ENCODE data around the gene CACNB2. TPM values are rescaled to one million over a fixed set of nuclear protein-coding genes. Genes with fewer than 3 reads are reported as not detected.

Gene CACNB2
- total and polyA plus RNA-seq, 2 donors = 0.85 to 3.9 TPM

- Histone ChIP-seq H3K27ac (ENCODE audit: low read depth in 1 of 2, low read length in 1 of 2) (no peak overlapping the region), H3K36me3 (ENCODE audit: control insufficient read depth in 2 of 2, insufficient read depth in 2 of 2, low read length in 1 of 2) (no peaks in the 10 kb centered on the region), H3K9me3 (ENCODE audit: control insufficient read depth in 2 of 2, insufficient read depth in 1 of 2, low read length in 1 of 2) (no peaks in the 10 kb centered on the region), H3K27me3 (ENCODE audit: control insufficient read depth in 2 of 2, insufficient read depth in 1 of 2, low read length in 1 of 2) (no peaks in the 10 kb centered on the region), H3K4me1 (ENCODE audit: control insufficient read depth in 2 of 2, insufficient read depth in 2 of 2, low read length in 2 of 2) (no peaks in the 10 kb centered on the region), H3K4me3 (ENCODE audit: low read length in 2 of 2) (no peak overlapping the region)
- DNase-seq (ENCODE audit: low read depth in 6 of 9, low spot score in 9 of 9) = peak in 7 of 9 donors; percentile 21 to 66 (median 39)
- WGBS = 61% methylated on average over 10 of the region's 10 CpGs
These were observed 74.7 kb downstream of the CACNB2 start for GRCh38 chr10:18214691-18215563.

- Histone ChIP-seq H3K4me3 (ENCODE audit: low read length in 2 of 2) (no peak overlapping the region), H3K4me1 (ENCODE audit: control insufficient read depth in 2 of 2, insufficient read depth in 2 of 2, low read length in 2 of 2) (no peaks in the 10 kb centered on the region), H3K36me3 (ENCODE audit: control insufficient read depth in 2 of 2, insufficient read depth in 2 of 2, low read length in 1 of 2) (no peaks in the 10 kb centered on the region), H3K27me3 (ENCODE audit: control insufficient read depth in 2 of 2, insufficient read depth in 1 of 2, low read length in 1 of 2) (no peaks in the 10 kb centered on the region), H3K27ac (ENCODE audit: low read depth in 1 of 2, low read length in 1 of 2) (no peak overlapping the region), H3K9me3 (ENCODE audit: control insufficient read depth in 2 of 2, insufficient read depth in 1 of 2, low read length in 1 of 2) (no peaks in the 10 kb centered on the region)
- DNase-seq (ENCODE audit: low read depth in 6 of 9, low spot score in 9 of 9) = no peak
- WGBS = 87% methylated on average over 2 of the region's 2 CpGs
These were observed 76.3 kb downstream of the CACNB2 start for GRCh38 chr10:18216482-18216881.

DNA sequence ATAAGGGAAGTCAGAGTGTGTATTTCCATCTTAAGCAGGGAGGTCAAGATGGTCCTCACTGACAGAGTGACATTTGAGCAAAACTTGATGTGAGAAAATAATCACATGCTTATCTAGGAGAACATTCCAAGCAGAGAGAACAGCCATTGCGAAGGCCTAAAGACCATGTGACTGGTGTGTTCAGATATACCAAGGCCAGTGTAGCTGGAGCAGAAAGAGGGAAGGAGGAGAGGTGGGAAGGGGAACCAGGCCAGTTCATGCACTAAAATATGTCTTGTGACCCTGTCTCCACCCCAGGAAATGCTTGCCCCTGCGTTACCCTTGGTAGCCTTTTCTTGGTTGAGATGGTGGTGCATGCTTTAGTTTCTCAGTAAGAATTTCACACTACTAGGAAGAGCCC lies 77.4 kb downstream of the CACNB2 start:
- H3K4me3 ChIP-seq (ENCODE audit: low read length in 2 of 2) = no peak overlapping the region
- 94% methylated on average over 2 of the region's 2 CpGs for WGBS
- no peak for DNase-seq (ENCODE audit: low read depth in 6 of 9, low spot score in 9 of 9)

DNA sequence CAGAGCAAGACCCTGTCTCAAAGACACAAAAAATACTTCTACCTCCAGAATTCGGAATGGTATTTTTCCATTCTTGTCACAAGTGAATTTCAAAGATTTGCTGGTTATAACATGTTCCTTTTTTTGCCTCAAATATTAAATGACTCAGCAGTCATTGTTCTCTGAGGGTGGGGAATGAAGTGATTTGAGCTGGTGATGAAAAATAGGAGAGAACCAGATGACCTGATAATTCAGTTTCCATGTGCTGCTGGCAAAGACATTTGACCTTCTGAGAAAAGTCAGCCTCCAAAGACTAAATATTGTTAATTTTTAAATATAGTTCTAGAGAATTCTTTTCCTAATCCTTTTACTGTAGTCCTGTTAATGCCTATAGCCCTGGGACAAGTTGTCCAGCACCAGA lies 78.9 kb downstream of the CACNB2 start:
- Histone ChIP-seq H3K9me3 (ENCODE audit: control insufficient read depth in 2 of 2, insufficient read depth in 1 of 2, low read length in 1 of 2) (no peaks in the 10 kb centered on the region), H3K4me3 (ENCODE audit: low read length in 2 of 2) (no peak overlapping the region), H3K27ac (ENCODE audit: low read depth in 1 of 2, low read length in 1 of 2) (no peak overlapping the region), H3K36me3 (ENCODE audit: control insufficient read depth in 2 of 2, insufficient read depth in 2 of 2, low read length in 1 of 2) (no peaks in the 10 kb centered on the region), H3K27me3 (ENCODE audit: control insufficient read depth in 2 of 2, insufficient read depth in 1 of 2, low read length in 1 of 2) (no peaks in the 10 kb centered on the region), H3K4me1 (ENCODE audit: control insufficient read depth in 2 of 2, insufficient read depth in 2 of 2, low read length in 2 of 2) (no peaks in the 10 kb centered on the region)
- no peak for DNase-seq (ENCODE audit: low read depth in 6 of 9, low spot score in 9 of 9)
- 80% methylated on average over 1 of the region's 1 CpG for WGBS

More for the DNA sequence above, 77.4 kb downstream of the CACNB2 start:
- Histone ChIP-seq H3K27ac (ENCODE audit: low read depth in 1 of 2, low read length in 1 of 2) (no peak overlapping the region), H3K27me3 (ENCODE audit: control insufficient read depth in 2 of 2, insufficient read depth in 1 of 2, low read length in 1 of 2) (no peaks in the 10 kb centered on the region), H3K36me3 (ENCODE audit: control insufficient read depth in 2 of 2, insufficient read depth in 2 of 2, low read length in 1 of 2) (no peaks in the 10 kb centered on the region), H3K9me3 (ENCODE audit: control insufficient read depth in 2 of 2, insufficient read depth in 1 of 2, low read length in 1 of 2) (no peaks in the 10 kb centered on the region), H3K4me1 (ENCODE audit: control insufficient read depth in 2 of 2, insufficient read depth in 2 of 2, low read length in 2 of 2) (no peaks in the 10 kb centered on the region)

DNA sequence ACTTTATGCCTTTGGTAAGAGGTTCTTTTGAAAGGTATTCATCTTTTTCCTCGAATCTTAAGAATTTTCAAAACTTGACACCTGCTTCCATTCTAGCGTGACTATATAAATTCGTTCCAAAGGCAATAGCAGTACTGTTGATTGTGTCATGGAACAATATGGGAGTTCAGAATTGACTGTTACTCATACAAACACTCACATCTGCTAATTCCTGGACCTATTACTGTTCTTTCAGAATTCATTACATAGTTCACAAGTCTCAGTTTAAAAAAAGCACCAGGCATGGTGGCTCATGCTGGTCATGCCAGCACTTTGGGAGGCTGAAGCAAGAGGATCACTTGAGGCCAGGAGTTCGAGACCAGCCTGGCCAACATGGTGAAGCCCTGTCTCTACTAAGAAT lies 80.9 kb downstream of the CACNB2 start:
- H3K36me3 ChIP-seq (ENCODE audit: control insufficient read depth in 2 of 2, insufficient read depth in 2 of 2, low read length in 1 of 2) = no peaks in the 10 kb centered on the region
- no peaks in the 10 kb centered on the region for H3K27me3 ChIP-seq (ENCODE audit: control insufficient read depth in 2 of 2, insufficient read depth in 1 of 2, low read length in 1 of 2)
- WGBS = 92% methylated on average over 4 of the region's 4 CpGs
- no peak overlapping the region for H3K4me3 ChIP-seq (ENCODE audit: low read length in 2 of 2)
- H3K4me1 ChIP-seq (ENCODE audit: control insufficient read depth in 2 of 2, insufficient read depth in 2 of 2, low read length in 2 of 2) = no peaks in the 10 kb centered on the region
- no peak for DNase-seq (ENCODE audit: low read depth in 6 of 9, low spot score in 9 of 9)
- no peaks in the 10 kb centered on the region for H3K9me3 ChIP-seq (ENCODE audit: control insufficient read depth in 2 of 2, insufficient read depth in 1 of 2, low read length in 1 of 2)
- no peak overlapping the region for H3K27ac ChIP-seq (ENCODE audit: low read depth in 1 of 2, low read length in 1 of 2)

- Histone ChIP-seq H3K9me3 (ENCODE audit: control insufficient read depth in 2 of 2, insufficient read depth in 1 of 2, low read length in 1 of 2) (no peaks in the 10 kb centered on the region), H3K27ac (ENCODE audit: low read depth in 1 of 2, low read length in 1 of 2) (no peak overlapping the region), H3K4me3 (ENCODE audit: low read length in 2 of 2) (no peak overlapping the region), H3K36me3 (ENCODE audit: control insufficient read depth in 2 of 2, insufficient read depth in 2 of 2, low read length in 1 of 2) (no peaks in the 10 kb centered on the region), H3K27me3 (ENCODE audit: control insufficient read depth in 2 of 2, insufficient read depth in 1 of 2, low read length in 1 of 2) (no peaks in the 10 kb centered on the region), H3K4me1 (ENCODE audit: control insufficient read depth in 2 of 2, insufficient read depth in 2 of 2, low read length in 2 of 2) (no peaks in the 10 kb centered on the region)
- WGBS = 97% methylated on average over 4 of the region's 4 CpGs
- DNase-seq (ENCODE audit: low read depth in 6 of 9, low spot score in 9 of 9) = no peak
These were observed 81.7 kb downstream of the CACNB2 start for GRCh38 chr10:18221882-18222281.

DNA sequence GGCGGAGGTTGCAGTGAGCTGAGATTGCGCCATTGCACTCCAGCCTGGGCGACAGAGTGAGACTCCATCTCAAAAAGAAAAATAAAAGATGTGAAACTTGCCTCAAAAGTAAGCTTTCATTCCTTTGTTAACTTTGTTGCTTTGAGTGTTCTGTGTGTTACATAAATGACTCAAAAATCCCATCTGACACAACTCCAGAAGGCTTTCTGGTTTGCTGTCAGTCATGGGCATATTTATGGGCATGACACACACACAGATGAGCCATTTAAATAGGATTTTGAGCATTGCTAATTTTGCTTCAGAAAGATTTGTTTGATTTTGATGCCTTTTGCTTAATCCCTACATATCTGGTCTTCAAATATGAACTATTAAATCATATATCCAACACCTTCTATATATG lies 82.6 kb downstream of the CACNB2 start:
- H3K9me3 ChIP-seq (ENCODE audit: control insufficient read depth in 2 of 2, insufficient read depth in 1 of 2, low read length in 1 of 2) = no peaks in the 10 kb centered on the region
- 94% methylated on average over 3 of the region's 3 CpGs for WGBS
- no peak overlapping the region for H3K27ac ChIP-seq (ENCODE audit: low read depth in 1 of 2, low read length in 1 of 2)
- no peaks in the 10 kb centered on the region for H3K36me3 ChIP-seq (ENCODE audit: control insufficient read depth in 2 of 2, insufficient read depth in 2 of 2, low read length in 1 of 2)
- no peaks in the 10 kb centered on the region for H3K4me1 ChIP-seq (ENCODE audit: control insufficient read depth in 2 of 2, insufficient read depth in 2 of 2, low read length in 2 of 2)
- no peak overlapping the region for H3K4me3 ChIP-seq (ENCODE audit: low read length in 2 of 2)
- H3K27me3 ChIP-seq (ENCODE audit: control insufficient read depth in 2 of 2, insufficient read depth in 1 of 2, low read length in 1 of 2) = no peaks in the 10 kb centered on the region
- no peak for DNase-seq (ENCODE audit: low read depth in 6 of 9, low spot score in 9 of 9)

GRCh38 chr10:18223898-18224297 lies 83.7 kb downstream of the CACNB2 start:
- 97% methylated on average over 2 of the region's 2 CpGs for WGBS
- no peak for DNase-seq (ENCODE audit: low read depth in 6 of 9, low spot score in 9 of 9)
- no peaks in the 10 kb centered on the region for H3K36me3 ChIP-seq (ENCODE audit: control insufficient read depth in 2 of 2, insufficient read depth in 2 of 2, low read length in 1 of 2)
- no peak overlapping the region for H3K4me3 ChIP-seq (ENCODE audit: low read length in 2 of 2)
- H3K27ac ChIP-seq (ENCODE audit: low read depth in 1 of 2, low read length in 1 of 2) = no peak overlapping the region
- H3K9me3 ChIP-seq (ENCODE audit: control insufficient read depth in 2 of 2, insufficient read depth in 1 of 2, low read length in 1 of 2) = no peaks in the 10 kb centered on the region
- no peaks in the 10 kb centered on the region for H3K27me3 ChIP-seq (ENCODE audit: control insufficient read depth in 2 of 2, insufficient read depth in 1 of 2, low read length in 1 of 2)
- no peaks in the 10 kb centered on the region for H3K4me1 ChIP-seq (ENCODE audit: control insufficient read depth in 2 of 2, insufficient read depth in 2 of 2, low read length in 2 of 2)

GRCh38 chr10:18224626-18225445 lies 84.6 kb downstream of the CACNB2 start:
- H3K36me3 ChIP-seq (ENCODE audit: control insufficient read depth in 2 of 2, insufficient read depth in 2 of 2, low read length in 1 of 2) = no peaks in the 10 kb centered on the region
- DNase-seq (ENCODE audit: low read depth in 6 of 9, low spot score in 9 of 9) = no peak
- H3K27me3 ChIP-seq (ENCODE audit: control insufficient read depth in 2 of 2, insufficient read depth in 1 of 2, low read length in 1 of 2) = no peaks in the 10 kb centered on the region
- H3K9me3 ChIP-seq (ENCODE audit: control insufficient read depth in 2 of 2, insufficient read depth in 1 of 2, low read length in 1 of 2) = no peaks in the 10 kb centered on the region
- WGBS = 96% methylated on average over 12 of the region's 12 CpGs
- H3K27ac ChIP-seq (ENCODE audit: low read depth in 1 of 2, low read length in 1 of 2) = no peak overlapping the region
- H3K4me3 ChIP-seq (ENCODE audit: low read length in 2 of 2) = no peak overlapping the region
- H3K4me1 ChIP-seq (ENCODE audit: control insufficient read depth in 2 of 2, insufficient read depth in 2 of 2, low read length in 2 of 2) = no peaks in the 10 kb centered on the region

All from thymus (tissue), 11 donors.